Panc1 (cell line): Measurements from ENCODE around the gene STON1.

ENCODE experiments used
- SIN3A ChIP-seq: IDR thresholded peaks from 2 replicates; pipeline ENCODE4 v1.6.1; 2012; ENCODE audit warnings: low read depth, mild to moderate bottlenecking, low read length, moderate library complexity, borderline replicate concordance; ENCODE audit not compliant: insufficient read depth
- TCF7L2 ChIP-seq: IDR thresholded peaks from 2 replicates; pipeline ENCODE4 v1.6.1; 2011; ENCODE audit warnings: mild to moderate bottlenecking, low read depth, low read length, inconsistent platforms

DNA sequence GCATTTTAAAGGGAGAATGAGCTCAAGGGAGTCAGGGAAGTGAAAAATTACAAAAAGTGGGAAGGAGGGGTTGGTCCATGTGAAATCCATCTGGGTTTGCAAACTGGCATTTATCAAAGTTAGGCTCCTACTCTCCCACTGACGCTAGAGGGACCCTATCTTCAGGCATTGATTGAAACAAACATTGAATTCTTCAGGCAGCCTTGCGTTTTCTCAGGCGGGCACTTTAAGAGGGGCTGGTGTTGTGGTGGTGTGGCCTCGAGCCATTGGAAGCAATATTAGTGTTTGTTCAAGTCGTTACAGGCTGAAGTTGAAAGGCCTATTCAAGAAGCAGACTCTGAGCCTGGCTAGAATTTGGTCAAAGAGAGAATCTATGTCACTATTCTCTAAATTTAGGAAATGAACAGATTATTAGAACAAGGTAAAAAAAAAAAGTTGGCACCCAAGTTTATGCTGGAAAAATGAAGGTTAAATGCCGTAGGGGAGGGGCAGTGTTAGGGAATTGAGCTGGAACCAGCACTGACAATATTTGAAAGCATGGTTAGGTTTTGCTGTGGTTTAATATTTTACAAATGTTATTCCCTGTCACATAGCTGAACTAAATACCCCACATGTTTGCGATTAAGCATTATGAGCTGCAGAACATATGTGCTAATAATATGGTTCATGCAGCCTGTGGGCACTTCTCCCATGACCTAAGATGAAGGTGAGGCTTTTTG lies 36.8 kb downstream of the STON1 start:
- TF ChIP-seq SIN3A, result no peak
- TF ChIP-seq TCF7L2, result no peak
